Measurements from ENCODE around the gene TEC. TPM values are rescaled to one million over a fixed set of nuclear protein-coding genes. Genes with fewer than 3 reads are reported as not detected.

TEC gene
- total RNA-seq, 1 donor from 2014 or later: 3.2 TPM

DNA sequence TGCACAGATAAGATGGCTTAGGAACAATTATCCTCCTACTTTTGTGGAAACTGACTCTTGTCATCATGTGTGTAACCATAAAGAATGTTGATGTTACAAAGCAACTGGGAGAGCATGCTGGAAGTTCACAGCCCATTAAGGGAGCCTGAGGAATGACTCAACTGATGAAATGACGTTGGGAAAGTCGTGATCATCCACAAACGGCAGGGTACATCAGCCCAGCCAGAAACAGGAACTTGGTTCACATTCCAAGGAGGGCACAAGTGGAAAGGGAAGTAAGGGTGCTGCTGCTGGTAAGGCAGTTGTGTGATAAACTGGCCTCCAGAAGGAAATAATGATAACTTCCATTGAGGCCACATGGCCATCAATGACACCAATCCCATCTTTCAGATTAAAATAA is 6.7 kb downstream of the TEC start:
- no peaks in the 10 kb centered on the region for H3K36me3 ChIP-seq (ENCODE audit: control insufficient read depth, insufficient read depth, low read length)
- no peaks in the 10 kb centered on the region for H3K27me3 ChIP-seq (ENCODE audit: control insufficient read depth, insufficient read depth, low read length)
- no peak for DNase-seq (ENCODE audit: low read depth)
- TF ChIP-seq, protein P1, sequence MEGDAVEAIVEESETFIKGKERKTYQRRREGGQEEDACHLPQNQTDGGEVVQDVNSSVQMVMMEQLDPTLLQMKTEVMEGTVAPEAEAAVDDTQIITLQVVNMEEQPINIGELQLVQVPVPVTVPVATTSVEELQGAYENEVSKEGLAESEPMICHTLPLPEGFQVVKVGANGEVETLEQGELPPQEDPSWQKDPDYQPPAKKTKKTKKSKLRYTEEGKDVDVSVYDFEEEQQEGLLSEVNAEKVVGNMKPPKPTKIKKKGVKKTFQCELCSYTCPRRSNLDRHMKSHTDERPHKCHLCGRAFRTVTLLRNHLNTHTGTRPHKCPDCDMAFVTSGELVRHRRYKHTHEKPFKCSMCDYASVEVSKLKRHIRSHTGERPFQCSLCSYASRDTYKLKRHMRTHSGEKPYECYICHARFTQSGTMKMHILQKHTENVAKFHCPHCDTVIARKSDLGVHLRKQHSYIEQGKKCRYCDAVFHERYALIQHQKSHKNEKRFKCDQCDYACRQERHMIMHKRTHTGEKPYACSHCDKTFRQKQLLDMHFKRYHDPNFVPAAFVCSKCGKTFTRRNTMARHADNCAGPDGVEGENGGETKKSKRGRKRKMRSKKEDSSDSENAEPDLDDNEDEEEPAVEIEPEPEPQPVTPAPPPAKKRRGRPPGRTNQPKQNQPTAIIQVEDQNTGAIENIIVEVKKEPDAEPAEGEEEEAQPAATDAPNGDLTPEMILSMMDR (IDR thresholded peaks at IDR 0.05; ENCODE audit: insufficient read depth, low read length, poor library complexity, severe bottlenecking): no peak
- no peak overlapping the region for H3K4me3 ChIP-seq (ENCODE audit: low read depth, low read length)

DNA sequence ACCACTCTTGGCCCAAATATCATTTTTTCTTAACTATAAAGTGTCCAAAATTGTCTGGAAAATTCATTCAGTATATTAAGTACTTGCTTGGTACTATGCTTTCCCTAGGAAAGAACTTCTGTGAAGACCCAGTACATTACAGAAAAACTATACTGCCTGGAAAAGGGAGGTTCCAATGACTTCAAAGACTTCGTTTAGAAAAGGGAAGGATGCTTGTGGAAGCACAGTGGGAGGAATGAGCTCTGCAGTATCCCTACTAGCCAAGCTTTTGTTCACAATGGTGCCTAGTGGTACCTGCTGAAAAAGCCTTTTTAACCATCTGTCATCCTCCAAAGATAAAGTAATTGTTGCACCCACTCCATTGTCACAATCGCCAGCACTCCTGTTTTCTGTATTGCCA is 7.2 kb downstream of the TEC start:
- no peak for DNase-seq (ENCODE audit: low read depth)
- TF ChIP-seq, protein P1 (IDR thresholded peaks at IDR 0.05; ENCODE audit: insufficient read depth, low read length, poor library complexity, severe bottlenecking): no peak
- Histone ChIP-seq H3K36me3 (ENCODE audit: control insufficient read depth, insufficient read depth, low read length) (no peaks in the 10 kb centered on the region), H3K4me3 (ENCODE audit: low read depth, low read length) (no peak overlapping the region), H3K27me3 (ENCODE audit: control insufficient read depth, insufficient read depth, low read length) (no peaks in the 10 kb centered on the region)

DNA sequence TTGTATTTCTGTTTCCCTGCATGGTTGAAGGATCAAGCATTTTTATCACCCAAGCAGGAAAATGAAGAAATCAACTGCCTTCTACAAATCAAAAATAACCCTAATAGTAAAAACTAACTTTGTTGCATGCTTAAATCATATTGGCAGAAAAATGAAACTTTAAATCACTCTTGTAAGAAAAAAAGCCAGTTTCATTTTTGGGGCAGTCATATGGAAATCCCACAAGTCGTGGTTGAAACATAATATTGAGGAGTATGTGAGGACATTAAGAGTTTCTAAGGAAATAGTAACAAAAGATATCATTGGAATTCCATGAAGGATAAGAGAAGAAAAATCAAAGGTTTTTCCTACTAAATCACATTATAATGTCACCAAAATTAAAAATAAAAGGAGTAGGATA is 8.4 kb downstream of the TEC start:
- no peak for DNase-seq (ENCODE audit: low read depth)
- TF ChIP-seq, protein P1 (IDR thresholded peaks at IDR 0.05; ENCODE audit: insufficient read depth, low read length, poor library complexity, severe bottlenecking): no peak
- Histone ChIP-seq H3K27me3 (ENCODE audit: control insufficient read depth, insufficient read depth, low read length) (no peaks in the 10 kb centered on the region), H3K36me3 (ENCODE audit: control insufficient read depth, insufficient read depth, low read length) (no peaks in the 10 kb centered on the region), H3K4me3 (ENCODE audit: low read depth, low read length) (no peak overlapping the region)

DNA sequence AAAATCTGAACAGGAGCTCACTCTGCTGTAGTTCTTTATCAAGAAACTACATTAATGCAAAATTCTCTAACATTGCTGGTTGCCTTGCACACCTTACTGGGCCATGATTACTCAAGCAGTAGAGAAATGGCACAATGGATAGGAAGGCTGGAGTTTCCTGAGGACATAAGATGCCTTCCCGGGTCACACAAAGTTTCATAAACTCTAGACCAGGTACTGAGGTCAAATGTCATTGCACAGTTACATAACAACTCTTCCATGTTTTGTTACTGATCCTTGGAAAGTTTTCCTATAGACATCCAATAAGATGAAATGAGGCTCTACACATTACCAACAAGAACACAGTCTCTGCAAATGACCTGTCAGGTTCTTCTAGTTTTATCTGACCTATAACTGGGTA is 9.9 kb downstream of the TEC start:
- H3K27me3 ChIP-seq (ENCODE audit: control insufficient read depth, insufficient read depth, low read length): no peaks in the 10 kb centered on the region
- no peaks in the 10 kb centered on the region for H3K36me3 ChIP-seq (ENCODE audit: control insufficient read depth, insufficient read depth, low read length)
- DNase-seq (ENCODE audit: low read depth): no peak
- TF ChIP-seq, protein P1 (IDR thresholded peaks at IDR 0.05; ENCODE audit: insufficient read depth, low read length, poor library complexity, severe bottlenecking): no peak
- H3K4me3 ChIP-seq (ENCODE audit: low read depth, low read length): no peak overlapping the region

DNA sequence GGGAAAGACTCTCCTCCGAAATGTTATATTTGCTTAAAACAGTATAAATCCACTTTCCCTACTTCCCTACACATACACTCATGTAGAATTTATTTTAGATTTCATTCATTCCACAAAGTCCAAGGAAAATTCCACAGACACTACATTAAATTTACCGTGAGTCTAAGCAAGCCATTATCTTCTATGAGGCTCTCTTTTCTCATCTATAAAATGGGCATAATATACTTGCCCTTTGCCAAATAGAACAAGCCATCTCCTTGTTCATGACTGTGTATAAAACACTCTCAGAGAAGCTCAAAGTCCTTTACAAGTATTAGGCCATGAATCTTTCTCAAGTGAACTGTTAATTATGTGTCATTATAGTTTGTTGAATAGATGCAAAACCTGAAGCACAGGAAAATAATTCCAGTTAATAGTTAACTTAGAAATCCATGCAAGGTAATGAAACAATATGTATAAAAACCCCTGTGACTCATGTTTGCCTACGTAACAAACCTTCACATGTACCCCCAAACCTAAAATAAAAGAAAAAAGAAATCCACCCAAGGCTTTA is 10.7 kb downstream of the TEC start:
- Histone ChIP-seq H3K36me3 (ENCODE audit: control insufficient read depth, insufficient read depth, low read length) (no peaks in the 10 kb centered on the region), H3K4me3 (ENCODE audit: low read depth, low read length) (no peak overlapping the region), H3K27me3 (ENCODE audit: control insufficient read depth, insufficient read depth, low read length) (no peaks in the 10 kb centered on the region)
- DNase-seq (ENCODE audit: low read depth): no peak
- TF ChIP-seq, protein P1 (IDR thresholded peaks at IDR 0.05; ENCODE audit: insufficient read depth, low read length, poor library complexity, severe bottlenecking): no peak

DNA sequence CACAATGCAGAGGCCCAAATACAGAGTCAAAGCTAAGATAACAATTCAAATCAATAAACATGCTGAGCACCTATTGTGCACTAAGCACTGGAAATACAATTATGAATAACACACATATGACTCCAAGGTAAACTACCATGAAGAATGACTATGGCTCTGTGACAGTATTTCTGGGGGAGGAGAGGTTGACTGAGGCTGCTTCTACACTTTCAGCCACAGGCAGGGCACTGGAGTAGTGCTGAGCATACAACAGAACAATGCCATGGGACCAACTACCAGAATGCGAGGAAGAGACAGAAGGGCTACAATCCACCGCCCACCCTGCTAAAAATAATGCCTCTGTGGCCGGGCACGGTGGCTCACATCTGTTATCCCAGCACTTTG is 13.7 kb downstream of the TEC start:
- H3K36me3 ChIP-seq (ENCODE audit: control insufficient read depth, insufficient read depth, low read length): no peaks in the 10 kb centered on the region
- TF ChIP-seq, protein P1 (IDR thresholded peaks at IDR 0.05; ENCODE audit: insufficient read depth, low read length, poor library complexity, severe bottlenecking): no peak

More for the DNA sequence above, 13.7 kb downstream of the TEC start:
- no peaks in the 10 kb centered on the region for H3K27me3 ChIP-seq (ENCODE audit: control insufficient read depth, insufficient read depth, low read length)
- DNase-seq (ENCODE audit: low read depth): no peak
- no peak overlapping the region for H3K4me3 ChIP-seq (ENCODE audit: low read depth, low read length)

All from kidney epithelial cell (primary cell).